ENCODE measurements around the gene ZNF516. TPM values are rescaled to one million over a fixed set of nuclear protein-coding genes. Genes with fewer than 3 reads are reported as not detected.

The ZNF516 gene
- total RNA-seq, 6 experiments from 2014 or later = 34.6 to 52.2 (median 42.2) TPM

- peak overlapping the region; percentile 58 for H3K27ac Mint-ChIP-seq
- TF ChIP-seq, protein P1, sequence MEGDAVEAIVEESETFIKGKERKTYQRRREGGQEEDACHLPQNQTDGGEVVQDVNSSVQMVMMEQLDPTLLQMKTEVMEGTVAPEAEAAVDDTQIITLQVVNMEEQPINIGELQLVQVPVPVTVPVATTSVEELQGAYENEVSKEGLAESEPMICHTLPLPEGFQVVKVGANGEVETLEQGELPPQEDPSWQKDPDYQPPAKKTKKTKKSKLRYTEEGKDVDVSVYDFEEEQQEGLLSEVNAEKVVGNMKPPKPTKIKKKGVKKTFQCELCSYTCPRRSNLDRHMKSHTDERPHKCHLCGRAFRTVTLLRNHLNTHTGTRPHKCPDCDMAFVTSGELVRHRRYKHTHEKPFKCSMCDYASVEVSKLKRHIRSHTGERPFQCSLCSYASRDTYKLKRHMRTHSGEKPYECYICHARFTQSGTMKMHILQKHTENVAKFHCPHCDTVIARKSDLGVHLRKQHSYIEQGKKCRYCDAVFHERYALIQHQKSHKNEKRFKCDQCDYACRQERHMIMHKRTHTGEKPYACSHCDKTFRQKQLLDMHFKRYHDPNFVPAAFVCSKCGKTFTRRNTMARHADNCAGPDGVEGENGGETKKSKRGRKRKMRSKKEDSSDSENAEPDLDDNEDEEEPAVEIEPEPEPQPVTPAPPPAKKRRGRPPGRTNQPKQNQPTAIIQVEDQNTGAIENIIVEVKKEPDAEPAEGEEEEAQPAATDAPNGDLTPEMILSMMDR (IDR thresholded peaks at IDR 0.05) = no peak
- peaks cover 17% of the 10 kb centered on the region for H3K36me3 Mint-ChIP-seq (ENCODE audit: low read depth)
- peaks cover 99% of the 10 kb centered on the region for H3K4me1 Mint-ChIP-seq (ENCODE audit: low read depth)
- DNase-seq = no peak
- peaks cover 3% of the 10 kb centered on the region for H3K27me3 Mint-ChIP-seq (ENCODE audit: insufficient read depth)
- peak overlapping the region; percentile 20; the same call in 1 of the 2 replicates for H3K4me3 Mint-ChIP-seq
- H3K9me3 Mint-ChIP-seq = no peaks in the 10 kb centered on the region
Measured at GRCh38 chr18:76455003-76455676, 39.9 kb downstream of the ZNF516 start.

DNA sequence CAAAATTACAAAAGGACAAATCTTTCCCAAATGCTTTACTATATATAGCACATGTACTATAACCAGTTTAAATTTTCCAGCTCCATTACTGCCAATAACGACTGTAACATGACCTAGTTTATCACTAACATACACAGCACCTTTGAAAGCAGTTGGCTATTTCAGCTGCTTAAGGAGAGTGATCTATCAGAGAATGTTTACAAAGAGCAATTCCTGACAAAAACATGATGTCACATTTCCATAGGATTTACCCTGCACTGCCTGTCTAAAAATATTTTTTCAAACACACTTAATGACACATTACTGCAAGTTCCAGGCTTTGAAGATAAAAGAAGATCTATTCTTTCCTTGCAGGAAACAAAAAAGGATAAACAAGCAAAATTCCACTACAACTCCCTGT lies 40.6 kb downstream of the ZNF516 start:
- Mint-ChIP-seq H3K9me3 (no peaks in the 10 kb centered on the region), H3K4me3 (no peak overlapping the region), H3K27ac (peak overlapping the region; percentile 17; the same call in 1 of the 2 replicates), H3K27me3 (ENCODE audit: insufficient read depth) (peaks cover 3% of the 10 kb centered on the region; the same call in 1 of the 2 replicates), H3K4me1 (ENCODE audit: low read depth) (peaks cover 99% of the 10 kb centered on the region), H3K36me3 (ENCODE audit: low read depth) (peaks cover 16% of the 10 kb centered on the region)
- TF ChIP-seq, protein P1 (IDR thresholded peaks at IDR 0.05) = no peak
- DNase-seq = no peak

- Mint-ChIP-seq H3K36me3 (ENCODE audit: low read depth) (peaks cover 16% of the 10 kb centered on the region), H3K4me3 (peak overlapping the region; percentile 37; the same call in 1 of the 2 replicates), H3K9me3 (no peaks in the 10 kb centered on the region), H3K4me1 (ENCODE audit: low read depth) (peaks cover 99% of the 10 kb centered on the region), H3K27me3 (ENCODE audit: insufficient read depth) (peaks cover 3% of the 10 kb centered on the region; the same call in 1 of the 2 replicates), H3K27ac (peak overlapping the region; percentile 55; the same call in 1 of the 2 replicates)
- TF ChIP-seq, protein P1 (IDR thresholded peaks at IDR 0.05) = no peak
- DNase-seq = no peak
Measured at GRCh38 chr18:76453932-76454331, 41.1 kb downstream of the ZNF516 start.

DNA sequence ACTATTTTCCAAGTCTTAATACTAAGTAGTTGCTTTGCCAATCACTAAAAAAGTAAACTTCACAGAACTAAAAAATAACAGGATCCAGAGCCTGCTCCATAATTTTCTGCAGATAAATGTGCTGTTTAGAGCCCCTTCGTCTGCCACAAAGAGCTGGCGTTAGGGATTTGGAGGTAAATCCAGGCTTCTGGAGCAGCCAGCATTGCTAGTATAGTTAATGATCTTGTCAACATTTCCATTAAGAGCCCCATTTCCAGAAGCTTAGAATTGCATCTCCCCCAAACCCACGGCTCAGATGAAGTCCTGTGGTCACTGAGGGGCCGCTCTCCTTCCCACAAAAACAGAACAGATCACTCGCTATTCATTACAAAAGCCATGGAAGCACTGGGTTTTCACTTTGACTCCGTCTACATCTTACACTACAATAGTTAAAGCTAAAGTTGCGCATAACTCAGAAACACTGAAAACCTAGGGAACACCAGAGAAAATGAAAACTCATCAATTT lies 41.9 kb downstream of the ZNF516 start:
- Mint-ChIP-seq H3K9me3 (no peaks in the 10 kb centered on the region), H3K4me3 (peak overlapping the region; percentile 95), H3K4me1 (ENCODE audit: low read depth) (peaks cover 99% of the 10 kb centered on the region), H3K27me3 (ENCODE audit: insufficient read depth) (peaks cover 6% of the 10 kb centered on the region; the same call in 1 of the 2 replicates), H3K36me3 (ENCODE audit: low read depth) (peaks cover 16% of the 10 kb centered on the region), H3K27ac (peak overlapping the region; percentile 100)
- TF ChIP-seq, protein P1 (IDR thresholded peaks at IDR 0.05) = no peak
- no peak for DNase-seq

DNA sequence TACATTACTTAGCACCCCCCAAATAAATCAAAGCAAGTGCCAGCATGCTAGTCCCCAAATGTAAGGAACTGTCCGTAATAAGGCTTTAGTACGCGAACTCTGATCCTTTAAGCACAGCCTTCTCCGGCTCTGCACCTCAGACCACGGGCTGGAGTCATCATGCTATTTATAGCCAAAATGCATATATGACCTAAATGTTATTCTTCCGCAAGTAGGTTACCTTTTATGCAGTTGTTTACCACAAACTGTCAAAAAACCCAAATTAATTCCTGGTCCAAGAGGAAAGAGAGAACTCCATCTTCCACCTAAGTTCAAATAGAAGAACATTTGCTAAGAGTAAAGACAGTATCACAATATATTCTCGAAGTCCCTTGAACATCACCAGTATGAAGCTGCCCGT lies 42.7 kb downstream of the ZNF516 start:
- Mint-ChIP-seq H3K36me3 (ENCODE audit: low read depth) (peaks cover 16% of the 10 kb centered on the region), H3K27me3 (ENCODE audit: insufficient read depth) (peaks cover 6% of the 10 kb centered on the region; the same call in 1 of the 2 replicates), H3K27ac (peak overlapping the region; percentile 100), H3K9me3 (no peaks in the 10 kb centered on the region), H3K4me3 (peak overlapping the region; percentile 95), H3K4me1 (ENCODE audit: low read depth) (peaks cover 99% of the 10 kb centered on the region)
- TF ChIP-seq, protein P1 (IDR thresholded peaks at IDR 0.05) = no peak
- DNase-seq = peak; percentile 54

All from HFFc6 (cell line).